Measurements from ENCODE around the gene SNX21.

- TF ChIP-seq POLR2AphosphoS5 (IDR thresholded peaks at IDR 0.05; ENCODE audit: low read depth, low read length), result no peak
- TF ChIP-seq REST (IDR thresholded peaks at IDR 0.05; ENCODE audit: insufficient read depth in 1 of 2, low read depth in 2 of 2, low read length in 2 of 2), result no peak
- TF ChIP-seq SIN3A (IDR thresholded peaks at IDR 0.05; ENCODE audit: borderline replicate concordance, insufficient read depth, low read length), result no peak
Measured at GRCh38 chr20:45867136-45867818, 33.7 kb downstream of the SNX21 start.

Data from PFSK-1 (cell line).